ENCODE measurements around the gene ZNF333.
A peak's percentile ranks its signal among the peaks of the same experiment; 100 is the strongest.
"Not testable (repeated sequence)": the region's sequence is repeated elsewhere in the genome, so short reads cannot be mapped to it uniquely, and the experiment has no call there.

Gene ZNF333

DNA sequence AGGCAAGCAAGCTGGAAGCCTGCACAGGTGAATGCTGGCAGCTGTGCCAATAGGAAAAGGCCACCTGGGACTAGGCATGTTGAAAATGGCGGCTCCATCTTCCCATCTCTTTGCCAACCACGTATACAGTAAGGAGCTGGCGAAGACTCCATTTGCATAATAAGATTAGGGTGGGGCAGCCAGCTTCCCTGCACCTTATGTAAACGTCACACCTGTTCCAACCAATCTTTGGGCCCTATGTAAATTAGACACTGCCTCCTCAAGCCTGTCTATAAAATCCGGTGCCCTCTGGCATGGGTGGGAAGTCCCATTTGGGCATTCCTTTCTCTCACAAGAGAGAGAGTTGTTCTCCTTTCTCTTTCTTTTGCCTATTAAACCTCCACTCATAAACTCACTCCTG is 71.8 kb downstream of the ZNF333 start:
- Histone ChIP-seq H3K9me3 (no peaks in the 10 kb centered on the region), H3K36me3 (peaks cover 61% of the 10 kb centered on the region), H3K27me3 (no peaks in the 10 kb centered on the region), H3K27ac (no peak overlapping the region), H3K4me3 (ENCODE audit: low read depth in 1 of 2, low read length in 1 of 2) (no peak overlapping the region), H3K4me1 (ENCODE audit: control insufficient read depth in 1 of 2, insufficient read depth in 1 of 2, low read depth in 1 of 2, low read length in 1 of 2) (peaks cover 0 to 5% of the 10 kb centered on the region in 2 experiments)
- TF ChIP-seq, protein P1, sequence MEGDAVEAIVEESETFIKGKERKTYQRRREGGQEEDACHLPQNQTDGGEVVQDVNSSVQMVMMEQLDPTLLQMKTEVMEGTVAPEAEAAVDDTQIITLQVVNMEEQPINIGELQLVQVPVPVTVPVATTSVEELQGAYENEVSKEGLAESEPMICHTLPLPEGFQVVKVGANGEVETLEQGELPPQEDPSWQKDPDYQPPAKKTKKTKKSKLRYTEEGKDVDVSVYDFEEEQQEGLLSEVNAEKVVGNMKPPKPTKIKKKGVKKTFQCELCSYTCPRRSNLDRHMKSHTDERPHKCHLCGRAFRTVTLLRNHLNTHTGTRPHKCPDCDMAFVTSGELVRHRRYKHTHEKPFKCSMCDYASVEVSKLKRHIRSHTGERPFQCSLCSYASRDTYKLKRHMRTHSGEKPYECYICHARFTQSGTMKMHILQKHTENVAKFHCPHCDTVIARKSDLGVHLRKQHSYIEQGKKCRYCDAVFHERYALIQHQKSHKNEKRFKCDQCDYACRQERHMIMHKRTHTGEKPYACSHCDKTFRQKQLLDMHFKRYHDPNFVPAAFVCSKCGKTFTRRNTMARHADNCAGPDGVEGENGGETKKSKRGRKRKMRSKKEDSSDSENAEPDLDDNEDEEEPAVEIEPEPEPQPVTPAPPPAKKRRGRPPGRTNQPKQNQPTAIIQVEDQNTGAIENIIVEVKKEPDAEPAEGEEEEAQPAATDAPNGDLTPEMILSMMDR (IDR thresholded peaks at IDR 0.05): no peak

DNA sequence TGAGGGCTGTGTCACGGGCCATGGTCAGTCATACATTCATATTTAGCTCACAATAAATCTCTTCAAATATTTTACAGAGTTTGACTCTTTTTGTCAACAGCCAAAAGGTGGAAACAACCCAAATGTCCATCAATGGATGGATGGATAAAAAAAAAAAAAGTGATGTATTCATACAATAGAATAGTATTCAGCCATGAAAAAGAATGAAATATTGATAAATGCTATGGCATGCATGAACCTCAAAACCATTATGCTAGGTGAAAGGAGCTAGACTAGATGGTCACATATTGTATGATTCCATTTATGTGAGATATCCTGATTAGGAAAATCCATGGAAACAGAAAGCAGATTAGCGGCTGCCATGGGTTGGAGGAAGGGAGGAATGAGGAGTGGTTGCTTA is 72.3 kb downstream of the ZNF333 start:
- Histone ChIP-seq H3K4me3 (ENCODE audit: low read depth in 1 of 2, low read length in 1 of 2) (no peak overlapping the region), H3K36me3 (peaks cover 64% of the 10 kb centered on the region), H3K9me3 (no peaks in the 10 kb centered on the region), H3K27me3 (no peaks in the 10 kb centered on the region), H3K4me1 (ENCODE audit: control insufficient read depth in 1 of 2, insufficient read depth in 1 of 2, low read depth in 1 of 2, low read length in 1 of 2) (peaks cover 0 to 8% of the 10 kb centered on the region in 2 experiments), H3K27ac (no peak overlapping the region)
- TF ChIP-seq, protein P1 (IDR thresholded peaks at IDR 0.05): no peak

DNA sequence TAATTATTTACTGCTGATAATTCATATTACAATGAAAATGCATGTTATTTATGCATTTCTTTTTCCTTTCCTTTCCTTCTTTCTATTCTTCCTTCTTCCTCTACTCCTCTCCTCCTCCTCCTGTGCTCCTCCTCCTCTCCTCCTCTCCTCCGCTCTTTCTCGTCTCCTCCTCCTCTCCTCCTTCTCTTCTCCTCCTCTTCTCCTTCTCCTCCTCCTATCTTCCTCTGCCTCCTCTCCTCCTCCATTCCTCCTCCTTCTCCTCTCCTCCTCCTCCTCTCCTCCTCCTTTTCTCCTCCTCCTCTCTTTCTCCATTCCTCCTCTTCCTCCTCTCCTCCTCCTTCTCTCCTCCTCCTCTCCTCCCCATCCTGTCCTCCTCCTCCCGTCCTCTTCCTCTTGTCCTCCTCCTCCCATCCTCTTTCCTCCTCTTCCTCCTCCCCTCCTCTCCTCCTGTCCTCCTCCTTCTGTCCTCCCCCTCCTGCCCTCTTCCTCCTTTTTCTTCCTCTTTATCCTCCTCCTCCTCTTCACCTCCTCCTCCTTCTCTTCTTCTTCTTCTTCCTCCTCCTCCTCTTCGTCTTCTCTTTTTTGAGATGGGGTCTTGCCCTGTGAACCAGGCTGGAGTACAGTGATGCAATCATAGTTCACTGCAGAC is 73.8 kb downstream of the ZNF333 start:
- H3K4me3 ChIP-seq (ENCODE audit: low read depth in 1 of 2, low read length in 1 of 2): no peak overlapping the region
- H3K36me3 ChIP-seq: peaks cover 68% of the 10 kb centered on the region
- H3K4me1 ChIP-seq (ENCODE audit: control insufficient read depth in 1 of 2, insufficient read depth in 1 of 2, low read depth in 1 of 2, low read length in 1 of 2): peaks cover 0 to 8% of the 10 kb centered on the region in 2 experiments
- H3K27me3 ChIP-seq: no peaks in the 10 kb centered on the region
- TF ChIP-seq, protein P1 (IDR thresholded peaks at IDR 0.05): no peak
- no peaks in the 10 kb centered on the region for H3K9me3 ChIP-seq
- peak overlapping the region; percentile 63 for H3K27ac ChIP-seq

DNA sequence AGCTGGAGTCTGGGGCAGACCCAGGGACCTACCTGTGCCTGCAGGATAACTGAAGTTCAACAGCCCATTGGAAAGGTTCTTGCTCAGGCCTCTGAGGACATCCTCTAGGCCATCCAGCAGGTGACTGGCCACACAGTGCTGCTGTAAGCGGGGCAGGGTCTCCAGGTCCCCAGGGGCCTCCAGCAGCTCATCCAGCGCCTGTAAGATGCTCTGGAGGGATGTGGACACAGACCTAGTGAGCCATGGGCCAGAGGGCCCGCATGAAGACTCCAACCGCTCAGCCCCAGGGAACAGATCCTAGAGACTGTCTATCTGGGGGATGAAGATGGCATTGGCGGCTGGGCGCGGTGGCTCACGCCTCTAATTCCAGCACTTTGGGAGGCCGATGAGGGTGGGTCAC is 74.6 kb downstream of the ZNF333 start:
- no peak overlapping the region for H3K4me3 ChIP-seq (ENCODE audit: low read depth in 1 of 2, low read length in 1 of 2)
- peaks cover 0 to 8% of the 10 kb centered on the region in 2 experiments for H3K4me1 ChIP-seq (ENCODE audit: control insufficient read depth in 1 of 2, insufficient read depth in 1 of 2, low read depth in 1 of 2, low read length in 1 of 2)
- H3K36me3 ChIP-seq: peaks cover 76% of the 10 kb centered on the region
- TF ChIP-seq, protein P1 (IDR thresholded peaks at IDR 0.05): no peak
- no peaks in the 10 kb centered on the region for H3K9me3 ChIP-seq
- H3K27me3 ChIP-seq: no peaks in the 10 kb centered on the region
- H3K27ac ChIP-seq: peak overlapping the region; percentile 63

DNA sequence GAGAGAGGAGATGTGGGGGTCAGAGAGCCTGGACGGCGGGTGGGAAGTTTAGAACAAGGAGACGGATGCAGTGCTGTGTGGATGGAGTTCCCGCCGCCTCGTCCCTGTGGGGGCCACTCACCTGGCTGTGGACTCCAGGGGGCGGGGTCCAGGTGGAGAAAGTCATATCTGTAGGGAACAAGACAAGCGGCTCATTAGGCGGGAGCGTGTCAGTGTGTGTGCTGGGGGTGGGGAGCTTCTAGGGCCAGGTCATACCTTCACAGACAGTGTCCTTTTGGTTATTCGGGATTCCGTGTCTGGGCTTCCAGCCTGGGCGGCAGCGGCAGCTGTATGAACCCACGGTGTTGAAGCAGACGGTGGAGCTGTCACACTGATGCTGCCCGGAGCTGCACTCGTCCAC is 75.6 kb downstream of the ZNF333 start:
- H3K27ac ChIP-seq; H3K9me3 ChIP-seq; H3K4me3 ChIP-seq (ENCODE audit: low read depth in 1 of 2, low read length in 1 of 2); H3K4me1 ChIP-seq (ENCODE audit: control insufficient read depth in 1 of 2, insufficient read depth in 1 of 2, low read depth in 1 of 2, low read length in 1 of 2); H3K27me3 ChIP-seq: not testable (repeated sequence)
- H3K36me3 ChIP-seq: peaks cover 86% of the 10 kb centered on the region

DNA sequence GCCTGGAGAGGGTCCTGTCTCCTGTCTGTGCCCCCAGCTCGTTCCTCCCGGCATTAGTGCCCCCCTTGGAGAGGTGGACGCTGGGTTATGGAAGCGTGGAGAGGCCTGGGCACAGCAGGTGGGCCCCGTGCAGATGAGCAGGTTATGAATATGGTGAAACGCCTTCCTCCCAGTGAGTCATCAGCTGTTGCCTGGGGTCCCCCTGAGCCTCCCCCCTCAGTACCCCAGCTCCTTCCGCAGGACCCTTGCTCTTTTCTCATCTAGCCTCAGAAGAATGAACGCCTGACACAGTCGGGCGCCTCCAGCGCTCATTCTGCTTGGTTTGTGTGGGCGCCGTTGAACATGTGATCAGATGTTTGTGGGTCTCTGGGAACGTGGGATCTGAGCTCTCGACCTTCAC is 76.0 kb downstream of the ZNF333 start:
- not testable (repeated sequence) for H3K9me3 ChIP-seq; H3K27ac ChIP-seq; H3K4me3 ChIP-seq (ENCODE audit: low read depth in 1 of 2, low read length in 1 of 2); H3K27me3 ChIP-seq; H3K4me1 ChIP-seq (ENCODE audit: control insufficient read depth in 1 of 2, insufficient read depth in 1 of 2, low read depth in 1 of 2, low read length in 1 of 2)
- H3K36me3 ChIP-seq: peaks cover 84% of the 10 kb centered on the region
